Measurements from ENCODE around the gene C10orf90. TPM values are rescaled to one million over a fixed set of nuclear protein-coding genes. Genes with fewer than 3 reads are reported as not detected.

Gene C10orf90
- total RNA-seq, 1 experiment from 2014 or later: not detected

- no peak for TF ChIP-seq CTCF (IDR thresholded peaks at IDR 0.05; ENCODE audit: unreplicated experiment)
- Mint-ChIP-seq H3K4me3 (ENCODE audit: unreplicated experiment) (no peak overlapping the region), H3K4me1 (ENCODE audit: insufficient read depth, unreplicated experiment) (peaks cover 21% of the 10 kb centered on the region), H3K27me3 (ENCODE audit: insufficient read depth, unreplicated experiment) (no peaks in the 10 kb centered on the region), H3K9me3 (ENCODE audit: unreplicated experiment) (peaks cover 7% of the 10 kb centered on the region), H3K27ac (ENCODE audit: low read depth, unreplicated experiment) (no peak overlapping the region), H3K36me3 (ENCODE audit: insufficient read depth, unreplicated experiment) (no peaks in the 10 kb centered on the region)
- intact Hi-C loops (cut with micrococcal nuclease): no loop called here
- DNase-seq (ENCODE audit: unreplicated experiment): no peak
- CTCF ChIA-PET: no interaction called here
- POLR2A ChIA-PET: no interaction called here
- BruUV-seq (replicated peaks): no TSS peak
These were observed 232.1 kb downstream of the C10orf90 start for GRCh38 chr10:126438407-126438783.

- Mint-ChIP-seq H3K4me1 (ENCODE audit: insufficient read depth, unreplicated experiment) (peaks cover 27% of the 10 kb centered on the region), H3K4me3 (ENCODE audit: unreplicated experiment) (no peak overlapping the region), H3K27me3 (ENCODE audit: insufficient read depth, unreplicated experiment) (no peaks in the 10 kb centered on the region), H3K9me3 (ENCODE audit: unreplicated experiment) (peaks cover 1% of the 10 kb centered on the region), H3K27ac (ENCODE audit: low read depth, unreplicated experiment) (no peak overlapping the region), H3K36me3 (ENCODE audit: insufficient read depth, unreplicated experiment) (no peaks in the 10 kb centered on the region)
- POLR2A ChIA-PET: no interaction called here
- no peak for DNase-seq (ENCODE audit: unreplicated experiment)
- no TSS peak for BruUV-seq (replicated peaks)
- TF ChIP-seq CTCF (IDR thresholded peaks at IDR 0.05; ENCODE audit: unreplicated experiment): no peak
- intact Hi-C loops (cut with micrococcal nuclease): no loop called here
- CTCF ChIA-PET: interaction anchor here (1.4 kb wide), 1 partner anchor 503 kb away, joined by 3 read pairs; no protein-coding TSS in a partner anchor
These were observed 232.7 kb downstream of the C10orf90 start for GRCh38 chr10:126437635-126438406.

GRCh38 chr10:126434235-126434634, 236.3 kb downstream of the C10orf90 start:
- Mint-ChIP-seq H3K9me3 (ENCODE audit: unreplicated experiment) (peaks cover 8% of the 10 kb centered on the region), H3K36me3 (ENCODE audit: insufficient read depth, unreplicated experiment) (peaks cover 6% of the 10 kb centered on the region), H3K27ac (ENCODE audit: low read depth, unreplicated experiment) (no peak overlapping the region), H3K4me3 (ENCODE audit: unreplicated experiment) (no peak overlapping the region), H3K27me3 (ENCODE audit: insufficient read depth, unreplicated experiment) (no peaks in the 10 kb centered on the region), H3K4me1 (ENCODE audit: insufficient read depth, unreplicated experiment) (peaks cover 18% of the 10 kb centered on the region)
- DNase-seq (ENCODE audit: unreplicated experiment): no peak
- intact Hi-C loops (cut with micrococcal nuclease): no loop called here
- TF ChIP-seq CTCF (IDR thresholded peaks at IDR 0.05; ENCODE audit: unreplicated experiment): no peak
- no TSS peak for BruUV-seq (replicated peaks)
- ChIA-PET CTCF (no interaction called here), POLR2A (no interaction called here)

- CTCF ChIA-PET: no interaction called here
- Mint-ChIP-seq H3K27me3 (ENCODE audit: insufficient read depth, unreplicated experiment) (no peaks in the 10 kb centered on the region), H3K4me3 (ENCODE audit: unreplicated experiment) (no peak overlapping the region), H3K36me3 (ENCODE audit: insufficient read depth, unreplicated experiment) (peaks cover 6% of the 10 kb centered on the region), H3K27ac (ENCODE audit: low read depth, unreplicated experiment) (no peak overlapping the region), H3K9me3 (ENCODE audit: unreplicated experiment) (peaks cover 8% of the 10 kb centered on the region), H3K4me1 (ENCODE audit: insufficient read depth, unreplicated experiment) (peaks cover 15% of the 10 kb centered on the region)
- POLR2A ChIA-PET: interaction anchor here (0.7 kb wide), 1 partner anchor 24 kb away, joined by 4 read pairs; no protein-coding TSS in a partner anchor
- DNase-seq (ENCODE audit: unreplicated experiment): peak; percentile 80
- intact Hi-C loops (cut with micrococcal nuclease): no loop called here
- no peak for TF ChIP-seq CTCF (IDR thresholded peaks at IDR 0.05; ENCODE audit: unreplicated experiment)
- BruUV-seq (replicated peaks): no TSS peak
These were observed 237.1 kb downstream of the C10orf90 start for GRCh38 chr10:126433351-126433750.
